SK-N-SH (cell line): ENCODE results near the gene SF3B6.

Experiments used
- EZH2phosphoT487 ChIP-seq: fragments of 200-600 bp; sonication (generic); IDR thresholded peaks from 2 replicates; pipeline ENCODE4 v1.6.1; 2017; ENCODE audit warnings: low read depth, mixed run types, mild to moderate bottlenecking, antibody characterized with exemption, moderate library complexity, borderline replicate concordance
- FOXM1 ChIP-seq: IDR thresholded peaks from 2 replicates; pipeline ENCODE4 v1.4.0; 2012; ENCODE audit warnings: low read depth, mild to moderate bottlenecking
- SMC3 ChIP-seq: IDR thresholded peaks from 2 replicates; pipeline ENCODE4 v1.6.1; 2012; ENCODE audit warnings: low read depth, low read length, improper control_type of control experiment
- USF2 ChIP-seq: fragments of 150-350 bp; IDR thresholded peaks from 2 replicates; pipeline ENCODE4 v1.6.1; 2017; ENCODE audit warnings: antibody characterized with exemption, low read length, low read depth, borderline replicate concordance
- TF ChIP-seq, protein P1 (sequence below): fragments of 200-600 bp; sonication (generic); IDR thresholded peaks from 2 replicates; pipeline ENCODE4 v1.6.1; 2017; ENCODE audit warnings: antibody characterized with exemption, mild to moderate bottlenecking, moderate library complexity

GRCh38 chr2:24107336-24107735 lies 31.2 kb upstream of the SF3B6 start:
- TF ChIP-seq, protein P1, sequence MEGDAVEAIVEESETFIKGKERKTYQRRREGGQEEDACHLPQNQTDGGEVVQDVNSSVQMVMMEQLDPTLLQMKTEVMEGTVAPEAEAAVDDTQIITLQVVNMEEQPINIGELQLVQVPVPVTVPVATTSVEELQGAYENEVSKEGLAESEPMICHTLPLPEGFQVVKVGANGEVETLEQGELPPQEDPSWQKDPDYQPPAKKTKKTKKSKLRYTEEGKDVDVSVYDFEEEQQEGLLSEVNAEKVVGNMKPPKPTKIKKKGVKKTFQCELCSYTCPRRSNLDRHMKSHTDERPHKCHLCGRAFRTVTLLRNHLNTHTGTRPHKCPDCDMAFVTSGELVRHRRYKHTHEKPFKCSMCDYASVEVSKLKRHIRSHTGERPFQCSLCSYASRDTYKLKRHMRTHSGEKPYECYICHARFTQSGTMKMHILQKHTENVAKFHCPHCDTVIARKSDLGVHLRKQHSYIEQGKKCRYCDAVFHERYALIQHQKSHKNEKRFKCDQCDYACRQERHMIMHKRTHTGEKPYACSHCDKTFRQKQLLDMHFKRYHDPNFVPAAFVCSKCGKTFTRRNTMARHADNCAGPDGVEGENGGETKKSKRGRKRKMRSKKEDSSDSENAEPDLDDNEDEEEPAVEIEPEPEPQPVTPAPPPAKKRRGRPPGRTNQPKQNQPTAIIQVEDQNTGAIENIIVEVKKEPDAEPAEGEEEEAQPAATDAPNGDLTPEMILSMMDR = no peak
- TF ChIP-seq EZH2phosphoT487 (no peak), SMC3 (no peak), FOXM1 (no peak), USF2 (no peak)
